ENCODE measurements around the gene THSD7B.

DNA sequence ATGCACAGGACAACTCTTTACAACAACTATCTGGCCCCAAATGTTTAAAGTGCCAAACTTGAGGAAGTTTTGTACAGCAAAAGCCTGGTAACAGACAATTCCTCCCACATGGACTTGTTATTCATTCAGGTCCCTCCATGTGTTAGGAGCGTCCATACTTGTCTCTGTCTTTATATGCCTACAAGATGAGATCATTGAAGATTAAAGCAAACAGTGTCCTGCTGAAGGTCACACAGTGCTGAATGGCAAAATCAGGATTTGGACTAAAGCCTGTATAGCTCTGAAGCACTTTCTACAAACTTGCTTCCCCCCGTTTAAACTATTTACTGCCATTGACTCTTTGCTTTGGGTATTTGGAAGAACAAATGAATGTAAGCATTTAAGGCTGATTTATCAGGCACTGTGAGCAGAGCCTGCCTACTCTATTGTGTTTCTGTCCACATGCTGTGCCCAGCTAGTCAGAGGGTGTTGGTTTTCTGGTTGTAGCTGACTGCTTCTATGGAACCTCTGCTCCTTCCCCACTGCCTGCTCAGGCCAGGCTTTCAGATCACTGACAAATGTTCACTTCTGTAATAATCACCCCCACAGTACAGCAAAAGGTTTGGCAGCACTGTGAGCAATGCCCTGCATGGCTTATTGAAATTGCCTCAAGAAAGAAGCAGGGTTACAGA lies 274.3 kb downstream of the THSD7B start:
- no peak for TF ChIP-seq EZH2 (IDR thresholded peaks at IDR 0.05; ENCODE audit: borderline replicate concordance, low read length)
- TF ChIP-seq, protein P1, sequence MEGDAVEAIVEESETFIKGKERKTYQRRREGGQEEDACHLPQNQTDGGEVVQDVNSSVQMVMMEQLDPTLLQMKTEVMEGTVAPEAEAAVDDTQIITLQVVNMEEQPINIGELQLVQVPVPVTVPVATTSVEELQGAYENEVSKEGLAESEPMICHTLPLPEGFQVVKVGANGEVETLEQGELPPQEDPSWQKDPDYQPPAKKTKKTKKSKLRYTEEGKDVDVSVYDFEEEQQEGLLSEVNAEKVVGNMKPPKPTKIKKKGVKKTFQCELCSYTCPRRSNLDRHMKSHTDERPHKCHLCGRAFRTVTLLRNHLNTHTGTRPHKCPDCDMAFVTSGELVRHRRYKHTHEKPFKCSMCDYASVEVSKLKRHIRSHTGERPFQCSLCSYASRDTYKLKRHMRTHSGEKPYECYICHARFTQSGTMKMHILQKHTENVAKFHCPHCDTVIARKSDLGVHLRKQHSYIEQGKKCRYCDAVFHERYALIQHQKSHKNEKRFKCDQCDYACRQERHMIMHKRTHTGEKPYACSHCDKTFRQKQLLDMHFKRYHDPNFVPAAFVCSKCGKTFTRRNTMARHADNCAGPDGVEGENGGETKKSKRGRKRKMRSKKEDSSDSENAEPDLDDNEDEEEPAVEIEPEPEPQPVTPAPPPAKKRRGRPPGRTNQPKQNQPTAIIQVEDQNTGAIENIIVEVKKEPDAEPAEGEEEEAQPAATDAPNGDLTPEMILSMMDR (IDR thresholded peaks at IDR 0.05; ENCODE audit: low read length) = no peak
